ENCODE measurements around the gene DENND4A. TPM values are rescaled to one million over a fixed set of nuclear protein-coding genes. Genes with fewer than 3 reads are reported as not detected.

The DENND4A gene
- total and polyA plus RNA-seq, 9 of the 15 experiments (the other 6 are each of a cell fraction or from before 2014, with no cell fraction given), result 6.8 to 32.3 (median 19.9) TPM

- TF ChIP-seq, protein P1, sequence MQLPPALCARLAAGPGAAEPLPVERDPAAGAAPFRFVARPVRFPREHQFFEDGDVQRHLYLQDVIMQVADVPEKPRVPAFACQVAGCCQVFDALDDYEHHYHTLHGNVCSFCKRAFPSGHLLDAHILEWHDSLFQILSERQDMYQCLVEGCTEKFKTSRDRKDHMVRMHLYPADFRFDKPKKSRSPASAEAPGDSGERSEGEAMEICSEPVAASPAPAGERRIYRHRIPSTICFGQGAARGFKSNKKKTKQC (CRISPR knock-in tag; IDR thresholded peaks at IDR 0.05), result no peak
- TF ChIP-seq ELK1 (CRISPR knock-in tag; IDR thresholded peaks at IDR 0.05) (no peak), RBM17 (IDR thresholded peaks at IDR 0.05; ENCODE audit: borderline replicate concordance, low read depth, low read length) (no peak), TEAD2 (tag; IDR thresholded peaks at IDR 0.05) (no peak), ZNF311 (CRISPR knock-in tag; IDR thresholded peaks at IDR 0.05) (no peak), SMARCE1 (IDR thresholded peaks at IDR 0.05) (0 out of 2 replicates have a peak, but pooled peaks have one; percentile 46), POLR2H (tag; IDR thresholded peaks at IDR 0.05; ENCODE audit: low read depth) (no peak), RBM39 (optimal IDR thresholded peaks at IDR 0.05; ENCODE audit: low read depth, low read length) (no peak), SETDB1 (IDR thresholded peaks at IDR 0.05; ENCODE audit: low read length) (no peak), KDM4B (IDR thresholded peaks at IDR 0.05; ENCODE audit: borderline replicate concordance in 2 of 2, low read depth in 1 of 2) (no peak), ASH1L (IDR thresholded peaks at IDR 0.05; ENCODE audit: borderline replicate concordance, low read depth, partially characterized antibody) (no peak), ATF7 (IDR thresholded peaks at IDR 0.05) (no peak), MNT (conservative IDR thresholded peaks at IDR 0.05) (no peak), U2AF1 (optimal IDR thresholded peaks at IDR 0.05; ENCODE audit: low read depth, low read length) (no peak)
- TF ChIP-seq, protein P2, sequence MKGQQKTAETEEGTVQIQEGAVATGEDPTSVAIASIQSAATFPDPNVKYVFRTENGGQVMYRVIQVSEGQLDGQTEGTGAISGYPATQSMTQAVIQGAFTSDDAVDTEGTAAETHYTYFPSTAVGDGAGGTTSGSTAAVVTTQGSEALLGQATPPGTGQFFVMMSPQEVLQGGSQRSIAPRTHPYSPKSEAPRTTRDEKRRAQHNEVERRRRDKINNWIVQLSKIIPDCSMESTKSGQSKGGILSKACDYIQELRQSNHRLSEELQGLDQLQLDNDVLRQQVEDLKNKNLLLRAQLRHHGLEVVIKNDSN (CRISPR knock-in tag; IDR thresholded peaks at IDR 0.05), result no peak
- TF ChIP-seq, protein P3, sequence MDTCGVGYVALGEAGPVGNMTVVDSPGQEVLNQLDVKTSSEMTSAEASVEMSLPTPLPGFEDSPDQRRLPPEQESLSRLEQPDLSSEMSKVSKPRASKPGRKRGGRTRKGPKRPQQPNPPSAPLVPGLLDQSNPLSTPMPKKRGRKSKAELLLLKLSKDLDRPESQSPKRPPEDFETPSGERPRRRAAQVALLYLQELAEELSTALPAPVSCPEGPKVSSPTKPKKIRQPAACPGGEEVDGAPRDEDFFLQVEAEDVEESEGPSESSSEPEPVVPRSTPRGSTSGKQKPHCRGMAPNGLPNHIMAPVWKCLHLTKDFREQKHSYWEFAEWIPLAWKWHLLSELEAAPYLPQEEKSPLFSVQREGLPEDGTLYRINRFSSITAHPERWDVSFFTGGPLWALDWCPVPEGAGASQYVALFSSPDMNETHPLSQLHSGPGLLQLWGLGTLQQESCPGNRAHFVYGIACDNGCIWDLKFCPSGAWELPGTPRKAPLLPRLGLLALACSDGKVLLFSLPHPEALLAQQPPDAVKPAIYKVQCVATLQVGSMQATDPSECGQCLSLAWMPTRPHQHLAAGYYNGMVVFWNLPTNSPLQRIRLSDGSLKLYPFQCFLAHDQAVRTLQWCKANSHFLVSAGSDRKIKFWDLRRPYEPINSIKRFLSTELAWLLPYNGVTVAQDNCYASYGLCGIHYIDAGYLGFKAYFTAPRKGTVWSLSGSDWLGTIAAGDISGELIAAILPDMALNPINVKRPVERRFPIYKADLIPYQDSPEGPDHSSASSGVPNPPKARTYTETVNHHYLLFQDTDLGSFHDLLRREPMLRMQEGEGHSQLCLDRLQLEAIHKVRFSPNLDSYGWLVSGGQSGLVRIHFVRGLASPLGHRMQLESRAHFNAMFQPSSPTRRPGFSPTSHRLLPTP (IDR thresholded peaks at IDR 0.05; ENCODE audit: borderline replicate concordance, extremely low read depth, insufficient read length), result no peak
- TF ChIP-seq, protein P4, sequence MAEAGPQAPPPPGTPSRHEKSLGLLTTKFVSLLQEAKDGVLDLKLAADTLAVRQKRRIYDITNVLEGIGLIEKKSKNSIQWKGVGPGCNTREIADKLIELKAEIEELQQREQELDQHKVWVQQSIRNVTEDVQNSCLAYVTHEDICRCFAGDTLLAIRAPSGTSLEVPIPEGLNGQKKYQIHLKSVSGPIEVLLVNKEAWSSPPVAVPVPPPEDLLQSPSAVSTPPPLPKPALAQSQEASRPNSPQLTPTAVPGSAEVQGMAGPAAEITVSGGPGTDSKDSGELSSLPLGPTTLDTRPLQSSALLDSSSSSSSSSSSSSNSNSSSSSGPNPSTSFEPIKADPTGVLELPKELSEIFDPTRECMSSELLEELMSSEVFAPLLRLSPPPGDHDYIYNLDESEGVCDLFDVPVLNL (CRISPR knock-in tag; IDR thresholded peaks at IDR 0.05; ENCODE audit: low read depth), result no peak
These were observed 3.6 kb upstream of the DENND4A start (continued) for GRCh38 chr15:65795663-65796216.
